WTC11 (cell line): ENCODE results near the gene LARGE1. TPM values are rescaled to one million over a fixed set of nuclear protein-coding genes. Genes with fewer than 3 reads are reported as not detected.

Experiments used
- ATAC-seq: fragments of 200-7000 bp; cut with Tn5 transposase; 2 replicates; pipeline ENCODE4 v1.10.0; 2021; ENCODE audit warnings: mild to moderate bottlenecking, moderate library complexity
- CTCF ChIA-PET: fragments of 300-600 bp; sonication (Branson Sonifier 250); formaldehyde crosslinking; loops from one replicate; lab custom pipeline; 2021; ENCODE audit warnings: antibody characterized with exemption; lab: Charles Lee
- POLR2A ChIA-PET: fragments of 350-600 bp; sonication (Branson Sonifier 250); formaldehyde crosslinking; loops from one replicate; lab custom pipeline; 2021; ENCODE audit warnings: antibody characterized with exemption; lab: Charles Lee
- DNase-seq: peaks from one replicate; pipeline ENCODE4 v3.0.0; 2021; ENCODE audit warnings: low spot score
- H3K27ac Mint-ChIP-seq: 2 replicates; pipeline ENCODE4 v1.8.0; 2021; ENCODE audit warnings: mixed read lengths
- H3K27me3 Mint-ChIP-seq: 2 replicates; pipeline ENCODE4 v1.8.0; 2021; ENCODE audit warnings: low read depth, mild to moderate bottlenecking, moderate library complexity, mixed read lengths
- H3K36me3 Mint-ChIP-seq: 2 replicates; pipeline ENCODE4 v1.8.0; 2021; ENCODE audit warnings: mixed read lengths
- H3K4me1 Mint-ChIP-seq: 2 replicates; pipeline ENCODE4 v1.8.0; 2022; ENCODE audit warnings: mixed read lengths
- H3K4me3 Mint-ChIP-seq: 2 replicates; pipeline ENCODE4 v1.8.0; 2021; ENCODE audit warnings: mild to moderate bottlenecking, moderate library complexity, mixed read lengths
- H3K9me3 Mint-ChIP-seq: 2 replicates; pipeline ENCODE4 v1.8.0; 2021; ENCODE audit warnings: mixed read lengths
- AFF4 ChIP-seq: sonication (generic); formaldehyde crosslinking; IDR thresholded peaks from 2 replicates; pipeline ENCODE4 v1.8.1; 2023; ENCODE audit warnings: mild to moderate bottlenecking, missing genetic modification reagents, borderline replicate concordance
- E2F1 ChIP-seq: sonication (generic); formaldehyde crosslinking; IDR thresholded peaks from 2 replicates; pipeline ENCODE4 v1.8.0; 2022; ENCODE audit warnings: mild to moderate bottlenecking, missing genetic modification reagents
- E2F4 ChIP-seq: sonication (generic); formaldehyde crosslinking; IDR thresholded peaks from 2 replicates; pipeline ENCODE4 v1.8.1; 2022; ENCODE audit warnings: low read depth, mild to moderate bottlenecking, moderate library complexity, missing genetic modification reagents, borderline replicate concordance
- FOXK1 ChIP-seq: sonication (generic); formaldehyde crosslinking; IDR thresholded peaks from 2 replicates; pipeline ENCODE4 v1.8.0; 2022; ENCODE audit warnings: mild to moderate bottlenecking, moderate library complexity, missing genetic modification reagents
- GTF2I ChIP-seq: fragments of 250-450 bp; sonication (Bioruptor Pico); conservative IDR thresholded peaks from 2 replicates; pipeline ENCODE4 v1.4.0; 2021; ENCODE audit warnings: mild to moderate bottlenecking
- KAT7 ChIP-seq: sonication (generic); formaldehyde crosslinking; IDR thresholded peaks from 2 replicates; pipeline ENCODE4 v1.8.1; 2023; ENCODE audit warnings: missing genetic modification reagents, mild to moderate bottlenecking, borderline replicate concordance
- PRDM15 ChIP-seq: sonication (generic); formaldehyde crosslinking; IDR thresholded peaks from 2 replicates; pipeline ENCODE4 v1.8.0; 2022; ENCODE audit warnings: missing genetic modification reagents
- RELA ChIP-seq: sonication (generic); formaldehyde crosslinking; IDR thresholded peaks from 2 replicates; pipeline ENCODE4 v1.8.1; 2022; ENCODE audit warnings: missing genetic modification reagents, mild to moderate bottlenecking, borderline replicate concordance
- SMAD4 ChIP-seq: sonication (generic); formaldehyde crosslinking; IDR thresholded peaks from 2 replicates; pipeline ENCODE4 v1.8.0; 2022; ENCODE audit warnings: mild to moderate bottlenecking, missing genetic modification reagents
- SOX15 ChIP-seq: fragments of 250-450 bp; sonication (Bioruptor Pico); IDR thresholded peaks from 2 replicates; pipeline ENCODE4 v1.9.0; 2021; ENCODE audit warnings: mild to moderate bottlenecking
- STAT6 ChIP-seq: sonication (generic); formaldehyde crosslinking; conservative IDR thresholded peaks from 2 replicates; pipeline ENCODE4 v1.8.1; 2023; ENCODE audit warnings: mild to moderate bottlenecking, low read depth, missing genetic modification reagents, moderate library complexity
- ZNF263 ChIP-seq: sonication (generic); formaldehyde crosslinking; IDR thresholded peaks from 2 replicates; pipeline ENCODE4 v1.8.1; 2022; ENCODE audit warnings: low read depth, mild to moderate bottlenecking, moderate library complexity, missing genetic modification reagents
- ZNF425 ChIP-seq: fragments of 250-450 bp; sonication (Bioruptor Pico); conservative IDR thresholded peaks from 2 replicates; pipeline ENCODE4 v1.9.0; 2021; ENCODE audit warnings: mild to moderate bottlenecking
- total RNA-seq: library from RNA; stranded (reverse); gene quantifications from 3 replicates; pipeline ENCODE4 v1.2.3, GENCODE V29; 2021

LARGE1 gene
- total RNA-seq, 1 experiment from 2014 or later, result 72.6 TPM

GRCh38 chr22:33240888-33241475, 679.3 kb downstream of the LARGE1 start (continued):
- TF ChIP-seq E2F4 (no peak), RELA (CRISPR knock-in tag) (no peak), SMAD4 (CRISPR knock-in tag) (no peak), ZNF425 (CRISPR knock-in tag) (no peak), FOXK1 (CRISPR knock-in tag) (no peak)

GRCh38 chr22:33232071-33232470, 688.2 kb downstream of the LARGE1 start:
- Mint-ChIP-seq H3K36me3 (peaks cover 36% of the 10 kb centered on the region), H3K4me1 (no peaks in the 10 kb centered on the region), H3K27me3 (peaks cover 33% of the 10 kb centered on the region), H3K27ac (no peak overlapping the region), H3K4me3 (no peak overlapping the region), H3K9me3 (peaks cover 70% of the 10 kb centered on the region)
- ATAC-seq, result no peak
- CTCF ChIA-PET, result interaction anchor here (1.4 kb wide), 1 partner anchor 22 kb away, joined by 3 read pairs; no protein-coding TSS in a partner anchor
- TF ChIP-seq STAT6 (CRISPR knock-in tag), result no peak
- TF ChIP-seq SOX15 (CRISPR knock-in tag), result no peak
- no peak for TF ChIP-seq RELA (CRISPR knock-in tag)
- no peak for TF ChIP-seq E2F1 (CRISPR knock-in tag)
- no peak for DNase-seq
- POLR2A ChIA-PET, result no interaction called here

- Mint-ChIP-seq H3K4me1 (no peaks in the 10 kb centered on the region), H3K9me3 (peaks cover 55% of the 10 kb centered on the region), H3K4me3 (no peak overlapping the region), H3K27ac (no peak overlapping the region), H3K36me3 (peaks cover 36% of the 10 kb centered on the region), H3K27me3 (peaks cover 18% of the 10 kb centered on the region)
- ATAC-seq (no peak), DNase-seq (no peak)
- POLR2A ChIA-PET, result no interaction called here
- CTCF ChIA-PET, result no interaction called here
- no peak for TF ChIP-seq PRDM15
- no peak for TF ChIP-seq AFF4 (CRISPR knock-in tag)
- TF ChIP-seq GTF2I, result no peak
- no peak for TF ChIP-seq ZNF263 (CRISPR knock-in tag)
- TF ChIP-seq KAT7 (CRISPR knock-in tag), result no peak
Measured at GRCh38 chr22:33227791-33228190, 692.5 kb downstream of the LARGE1 start.
